ENCODE data around the gene SECISBP2L. TPM values are rescaled to one million over a fixed set of nuclear protein-coding genes. Genes with fewer than 3 reads are reported as not detected.

SECISBP2L gene
- total RNA-seq, 1 donor from 2014 or later = 39.3 TPM

DNA sequence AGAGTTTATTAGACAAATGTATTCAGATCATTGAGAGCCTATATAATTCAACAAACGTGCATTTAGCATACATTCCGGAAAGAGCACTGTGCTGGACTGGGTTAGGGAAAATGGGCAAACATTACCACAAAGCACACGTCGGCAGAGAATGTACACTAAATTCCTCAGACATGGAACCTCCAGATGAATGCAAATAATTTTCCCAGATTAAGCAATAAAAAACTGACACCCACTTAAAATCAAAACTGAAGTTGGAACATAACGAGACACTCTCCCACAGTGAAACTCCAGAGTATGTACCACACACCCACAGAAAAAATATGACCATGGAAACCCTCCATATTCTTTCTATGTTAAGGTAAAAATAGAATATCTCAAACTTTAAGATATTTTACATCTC, 4.8 kb downstream of the SECISBP2L start:
- intact Hi-C loops (cut with micrococcal nuclease) = loop anchor here (10.0 kb wide), 1 partner anchor 93 kb away; no protein-coding TSS in a partner anchor
- peaks cover 84% of the 10 kb centered on the region for H3K4me1 ChIP-seq
- no peak overlapping the region for H3K27ac ChIP-seq (replicated peaks)
- H3K4me3 ChIP-seq = no peak overlapping the region
- no peak for DNase-seq
- H3K36me3 ChIP-seq = no peaks in the 10 kb centered on the region
- no peaks in the 10 kb centered on the region for H3K27me3 ChIP-seq (ENCODE audit: low read depth)
- TF ChIP-seq, protein P1, sequence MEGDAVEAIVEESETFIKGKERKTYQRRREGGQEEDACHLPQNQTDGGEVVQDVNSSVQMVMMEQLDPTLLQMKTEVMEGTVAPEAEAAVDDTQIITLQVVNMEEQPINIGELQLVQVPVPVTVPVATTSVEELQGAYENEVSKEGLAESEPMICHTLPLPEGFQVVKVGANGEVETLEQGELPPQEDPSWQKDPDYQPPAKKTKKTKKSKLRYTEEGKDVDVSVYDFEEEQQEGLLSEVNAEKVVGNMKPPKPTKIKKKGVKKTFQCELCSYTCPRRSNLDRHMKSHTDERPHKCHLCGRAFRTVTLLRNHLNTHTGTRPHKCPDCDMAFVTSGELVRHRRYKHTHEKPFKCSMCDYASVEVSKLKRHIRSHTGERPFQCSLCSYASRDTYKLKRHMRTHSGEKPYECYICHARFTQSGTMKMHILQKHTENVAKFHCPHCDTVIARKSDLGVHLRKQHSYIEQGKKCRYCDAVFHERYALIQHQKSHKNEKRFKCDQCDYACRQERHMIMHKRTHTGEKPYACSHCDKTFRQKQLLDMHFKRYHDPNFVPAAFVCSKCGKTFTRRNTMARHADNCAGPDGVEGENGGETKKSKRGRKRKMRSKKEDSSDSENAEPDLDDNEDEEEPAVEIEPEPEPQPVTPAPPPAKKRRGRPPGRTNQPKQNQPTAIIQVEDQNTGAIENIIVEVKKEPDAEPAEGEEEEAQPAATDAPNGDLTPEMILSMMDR (IDR thresholded peaks at IDR 0.05; ENCODE audit: borderline replicate concordance) = no peak
- H3K9me3 ChIP-seq (replicated peaks) = no peaks in the 10 kb centered on the region

DNA sequence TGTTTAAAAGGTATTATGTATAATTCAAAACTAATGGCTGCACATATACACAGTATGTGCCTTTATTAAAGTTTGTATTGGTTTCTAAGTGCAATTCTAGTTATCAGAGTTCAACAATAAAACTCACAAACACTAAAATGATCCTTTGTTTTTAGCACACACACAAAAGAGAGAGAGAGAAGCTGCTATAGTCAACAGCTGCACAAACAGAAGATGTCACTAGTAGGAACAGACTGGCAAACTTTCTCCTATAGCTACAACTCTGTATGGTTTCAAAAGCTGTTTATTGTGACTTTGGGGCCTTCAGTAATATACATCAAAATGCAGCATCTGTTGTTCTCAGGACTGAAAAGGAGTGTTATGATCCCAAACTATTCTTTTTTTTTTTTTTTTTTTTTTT, 6.1 kb downstream of the SECISBP2L start:
- intact Hi-C loops (cut with micrococcal nuclease) = loop anchor here (10.0 kb wide), 1 partner anchor 95 kb away; no protein-coding TSS in a partner anchor
- no peak for DNase-seq
- peaks cover 82% of the 10 kb centered on the region for H3K4me1 ChIP-seq
- no peak overlapping the region for H3K4me3 ChIP-seq
- no peaks in the 10 kb centered on the region for H3K9me3 ChIP-seq (replicated peaks)
- peaks cover 11% of the 10 kb centered on the region for H3K36me3 ChIP-seq
- TF ChIP-seq, protein P1 (IDR thresholded peaks at IDR 0.05; ENCODE audit: borderline replicate concordance) = no peak
- H3K27me3 ChIP-seq (ENCODE audit: low read depth) = no peaks in the 10 kb centered on the region
- H3K27ac ChIP-seq (replicated peaks) = no peak overlapping the region

DNA sequence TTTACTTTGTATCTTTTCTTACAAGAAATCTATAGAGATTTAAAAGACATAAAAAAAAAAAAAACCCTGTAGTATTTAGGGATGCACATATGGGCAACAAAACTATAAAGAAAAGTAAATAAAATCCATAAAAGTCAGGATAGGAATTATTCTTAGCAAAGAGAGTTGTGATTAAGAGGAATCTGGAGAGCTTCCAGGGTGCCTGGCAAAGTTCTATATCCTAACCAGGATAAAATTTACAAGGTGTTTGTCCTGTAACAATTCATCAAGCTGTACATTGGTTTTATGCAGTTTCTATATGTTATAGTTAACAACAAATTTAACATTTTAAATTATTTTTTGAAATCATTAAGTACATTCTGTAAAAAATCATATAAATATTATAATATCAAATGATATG, 7.9 kb downstream of the SECISBP2L start:
- no peaks in the 10 kb centered on the region for H3K9me3 ChIP-seq (replicated peaks)
- DNase-seq = no peak
- H3K27me3 ChIP-seq (ENCODE audit: low read depth) = no peaks in the 10 kb centered on the region
- TF ChIP-seq, protein P1 (IDR thresholded peaks at IDR 0.05; ENCODE audit: borderline replicate concordance) = no peak
- H3K4me3 ChIP-seq = no peak overlapping the region
- intact Hi-C loops (cut with micrococcal nuclease) = no loop called here
- no peak overlapping the region for H3K27ac ChIP-seq (replicated peaks)
- H3K4me1 ChIP-seq = peaks cover 65% of the 10 kb centered on the region
- H3K36me3 ChIP-seq = peaks cover 16% of the 10 kb centered on the region

DNA sequence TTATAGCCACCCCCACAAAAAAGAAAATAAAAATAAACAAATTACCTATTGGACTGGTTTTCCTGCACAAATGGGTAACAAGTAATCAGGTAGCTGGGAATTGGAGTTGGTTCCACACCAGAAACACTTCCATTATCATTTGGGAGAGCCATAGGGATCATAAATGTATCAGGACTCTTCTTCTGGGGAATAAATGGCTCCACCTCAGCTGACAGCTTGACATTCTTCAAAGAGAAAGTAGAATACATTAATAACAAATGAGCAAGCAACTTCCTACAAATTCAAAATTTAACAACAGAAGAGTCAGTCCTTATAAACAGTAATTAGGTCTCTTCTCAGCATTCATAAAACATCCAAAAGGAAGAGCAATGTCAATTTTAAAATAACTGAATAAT, 8.7 kb downstream of the SECISBP2L start:
- Histone ChIP-seq H3K27ac (replicated peaks) (no peak overlapping the region), H3K27me3 (ENCODE audit: low read depth) (no peaks in the 10 kb centered on the region), H3K4me3 (no peak overlapping the region), H3K36me3 (peaks cover 22% of the 10 kb centered on the region), H3K9me3 (replicated peaks) (no peaks in the 10 kb centered on the region), H3K4me1 (peaks cover 56% of the 10 kb centered on the region)
- intact Hi-C loops (cut with micrococcal nuclease) = no loop called here
- no peak for DNase-seq
- TF ChIP-seq, protein P1 (IDR thresholded peaks at IDR 0.05; ENCODE audit: borderline replicate concordance) = no peak

DNA sequence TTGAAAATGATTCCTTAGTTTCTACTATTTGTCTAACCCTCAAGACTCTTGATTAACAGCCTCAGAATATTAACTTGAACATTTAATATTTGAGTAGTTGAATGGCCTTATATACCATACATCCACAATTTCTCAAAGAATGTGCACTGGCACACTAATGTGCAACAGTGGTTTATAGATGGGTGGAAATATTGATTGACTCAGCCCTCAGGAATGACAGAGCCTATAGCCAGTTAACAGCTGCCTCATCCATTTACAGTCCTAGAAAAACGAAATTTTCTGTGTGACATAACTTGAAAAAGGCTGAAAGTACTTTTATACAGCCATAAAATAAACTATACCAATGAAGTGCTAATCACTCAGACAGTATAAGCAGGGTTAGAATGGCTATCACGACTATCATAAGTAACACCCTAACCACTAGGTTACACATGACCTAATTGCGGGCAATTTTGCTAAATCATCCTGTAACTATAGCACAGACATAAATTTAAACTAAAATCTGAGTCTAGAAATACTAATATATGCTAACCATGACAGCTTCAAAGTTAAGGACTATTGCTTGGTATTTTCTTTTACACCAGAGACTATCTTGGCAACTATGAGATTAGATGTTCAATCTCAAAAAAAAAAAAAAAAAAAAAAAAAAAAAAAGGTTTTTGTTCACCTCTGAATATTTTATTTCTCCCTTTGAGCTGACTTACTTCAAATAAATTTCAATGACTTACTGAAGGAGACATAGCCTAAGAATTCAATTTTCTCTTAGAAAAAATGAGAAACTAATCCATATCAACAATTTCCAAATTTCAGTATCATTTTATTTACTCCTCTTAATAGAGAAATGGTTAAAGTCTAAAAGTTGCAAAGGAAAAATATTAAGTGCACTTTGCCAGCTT, 9.3 kb downstream of the SECISBP2L start:
- DNase-seq = no peak
- H3K9me3 ChIP-seq (replicated peaks) = no peaks in the 10 kb centered on the region
- H3K27ac ChIP-seq (replicated peaks) = no peak overlapping the region
- H3K27me3 ChIP-seq (ENCODE audit: low read depth) = no peaks in the 10 kb centered on the region
- H3K4me1 ChIP-seq = peaks cover 50% of the 10 kb centered on the region
- TF ChIP-seq, protein P1 (IDR thresholded peaks at IDR 0.05; ENCODE audit: borderline replicate concordance) = no peak
- peaks cover 28% of the 10 kb centered on the region for H3K36me3 ChIP-seq
- intact Hi-C loops (cut with micrococcal nuclease) = no loop called here
- H3K4me3 ChIP-seq = no peak overlapping the region
